ENCODE results near the gene SSR1. TPM values are rescaled to one million over a fixed set of nuclear protein-coding genes. Genes with fewer than 3 reads are reported as not detected.
"Not testable (repeated sequence)": the region's sequence is repeated elsewhere in the genome, so short reads cannot be mapped to it uniquely, and the experiment has no call there.

SSR1 gene
- total RNA-seq, 3 donors from 2014 or later = 133 to 146 (median 135) TPM

DNA sequence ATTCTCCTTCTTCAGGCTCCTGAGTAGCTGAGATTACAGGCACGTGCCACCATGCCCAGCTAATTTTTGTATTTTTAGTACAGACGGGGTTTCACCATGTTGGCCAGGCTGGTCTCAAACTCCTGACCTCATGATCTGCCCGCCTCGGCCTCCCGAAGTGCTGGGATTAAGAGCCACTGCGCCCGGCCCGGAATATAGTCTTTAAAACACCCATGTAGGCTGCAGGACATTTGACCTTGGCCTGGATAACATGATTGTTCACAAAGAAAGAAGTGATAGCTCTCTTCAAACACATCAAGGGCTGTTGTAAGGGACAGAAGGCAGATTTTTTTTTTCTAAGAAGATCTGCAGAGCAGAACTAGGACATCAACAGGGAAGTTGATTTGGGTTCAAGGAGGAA is 38.5 kb downstream of the SSR1 start:
- not testable (repeated sequence) for H3K27me3 Mint-ChIP-seq (ENCODE audit: low read depth); ATAC-seq; H3K4me1 Mint-ChIP-seq (ENCODE audit: low read depth); H3K36me3 Mint-ChIP-seq (ENCODE audit: insufficient read depth); H3K9me3 Mint-ChIP-seq; DNase-seq; H3K4me3 Mint-ChIP-seq

DNA sequence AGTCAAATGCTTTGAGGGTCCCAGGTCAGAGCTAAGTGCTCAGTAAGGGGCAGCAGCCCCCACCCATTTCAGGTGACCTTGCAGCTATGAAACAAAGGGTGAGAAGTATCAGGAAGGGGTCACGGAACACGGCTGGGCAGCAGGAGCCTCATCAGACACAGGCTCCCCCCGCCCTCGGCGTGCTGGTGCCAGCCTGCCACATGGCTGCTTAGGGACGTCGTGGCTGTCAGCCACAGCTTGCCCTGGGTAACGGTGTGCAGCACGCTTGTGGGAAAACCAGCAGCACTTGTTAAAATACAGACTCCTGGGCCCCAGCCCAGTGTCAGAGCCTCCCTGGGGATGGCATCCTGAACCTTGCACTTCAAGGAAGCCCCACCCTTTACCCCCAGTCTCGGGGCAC is 39.3 kb downstream of the SSR1 start:
- H3K9me3 Mint-ChIP-seq = no peaks in the 10 kb centered on the region
- no peak for DNase-seq
- no peaks in the 10 kb centered on the region for H3K36me3 Mint-ChIP-seq (ENCODE audit: insufficient read depth)
- no peak for ATAC-seq
- peaks cover 6% of the 10 kb centered on the region for H3K4me1 Mint-ChIP-seq (ENCODE audit: low read depth)
- H3K27me3 Mint-ChIP-seq (ENCODE audit: low read depth) = peaks cover 5% of the 10 kb centered on the region
- H3K4me3 Mint-ChIP-seq = no peak overlapping the region

DNA sequence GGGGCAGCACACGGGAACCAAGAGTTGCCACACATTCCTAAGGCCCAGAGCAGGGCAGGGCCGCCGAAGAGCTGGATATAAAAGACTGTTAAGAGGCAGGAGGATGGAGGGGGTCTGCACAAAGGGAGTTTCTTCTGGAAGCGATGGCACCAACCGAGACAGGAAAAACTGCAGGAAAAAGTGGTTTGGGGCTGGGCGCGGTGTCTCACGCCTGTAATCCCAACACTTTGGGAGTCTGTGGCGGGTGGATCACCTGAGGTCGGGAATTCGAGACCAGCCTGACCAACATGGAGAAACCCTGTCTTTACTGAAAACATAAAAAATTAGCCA is 41.8 kb downstream of the SSR1 start:
- ATAC-seq (no peak), DNase-seq (no peak)
- Mint-ChIP-seq H3K9me3 (no peaks in the 10 kb centered on the region), H3K27me3 (ENCODE audit: low read depth) (peaks cover 5% of the 10 kb centered on the region), H3K36me3 (ENCODE audit: insufficient read depth) (no peaks in the 10 kb centered on the region), H3K4me1 (ENCODE audit: low read depth) (peaks cover 3% of the 10 kb centered on the region), H3K4me3 (no peak overlapping the region)

- Mint-ChIP-seq H3K27me3 (ENCODE audit: low read depth) (peaks cover 5% of the 10 kb centered on the region), H3K36me3 (ENCODE audit: insufficient read depth) (no peaks in the 10 kb centered on the region), H3K9me3 (no peaks in the 10 kb centered on the region), H3K4me3 (no peak overlapping the region), H3K4me1 (ENCODE audit: low read depth) (no peaks in the 10 kb centered on the region)
- DNase-seq = no peak
- ATAC-seq = no peak
These were observed 42.4 kb downstream of the SSR1 start for GRCh38 chr6:7270320-7271204.

DNA sequence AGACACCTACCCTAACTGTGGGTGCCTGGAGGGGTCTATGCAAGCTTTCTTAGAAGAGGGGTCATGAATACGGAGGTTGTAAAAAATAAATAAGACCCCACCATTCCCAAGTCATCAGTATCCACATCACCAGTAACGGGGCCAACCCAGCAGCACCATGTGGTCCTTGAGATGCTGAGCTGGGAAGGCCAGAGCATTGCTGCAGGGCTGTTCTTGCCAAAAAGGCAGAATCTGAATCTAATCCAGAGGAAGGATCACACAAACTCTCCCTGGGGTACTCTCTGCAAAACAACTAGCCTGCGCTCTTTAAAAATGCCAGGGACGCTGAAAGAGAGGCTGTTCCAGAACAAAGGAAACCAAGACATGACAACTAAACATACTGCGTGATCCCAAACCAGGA is 43.2 kb downstream of the SSR1 start:
- no peak for DNase-seq
- H3K4me3 Mint-ChIP-seq = no peak overlapping the region
- peaks cover 5% of the 10 kb centered on the region for H3K27me3 Mint-ChIP-seq (ENCODE audit: low read depth)
- no peaks in the 10 kb centered on the region for H3K9me3 Mint-ChIP-seq
- H3K4me1 Mint-ChIP-seq (ENCODE audit: low read depth) = no peaks in the 10 kb centered on the region
- ATAC-seq = no peak
- H3K36me3 Mint-ChIP-seq (ENCODE audit: insufficient read depth) = no peaks in the 10 kb centered on the region

- H3K9me3 Mint-ChIP-seq = no peaks in the 10 kb centered on the region
- H3K36me3 Mint-ChIP-seq (ENCODE audit: insufficient read depth) = no peaks in the 10 kb centered on the region
- ATAC-seq = no peak
- DNase-seq = no peak
- no peak overlapping the region for H3K4me3 Mint-ChIP-seq
- peaks cover 5% of the 10 kb centered on the region for H3K27me3 Mint-ChIP-seq (ENCODE audit: low read depth)
- H3K4me1 Mint-ChIP-seq (ENCODE audit: low read depth) = no peaks in the 10 kb centered on the region
These were observed 44.0 kb downstream of the SSR1 start for GRCh38 chr6:7268816-7269555.

DNA sequence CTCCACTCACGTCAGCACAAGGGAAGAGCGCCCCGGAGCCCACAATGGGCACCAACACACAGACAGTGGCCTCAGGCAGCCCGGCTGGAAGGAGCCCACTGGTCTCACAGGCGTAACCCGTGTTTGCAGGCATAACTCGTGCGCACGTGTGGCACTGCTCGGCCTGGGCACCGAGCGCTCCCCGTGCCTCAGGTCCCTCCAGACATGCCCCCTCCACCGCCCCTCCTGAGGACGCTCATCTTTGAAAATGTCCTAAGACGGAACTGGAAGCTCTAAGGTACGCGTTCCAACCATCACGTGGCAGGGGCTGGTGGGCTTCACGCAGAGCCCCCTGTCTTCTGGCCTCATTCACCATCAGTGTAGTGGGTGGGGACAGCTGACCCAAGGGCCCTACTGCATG is 44.6 kb downstream of the SSR1 start:
- ATAC-seq (no peak), DNase-seq (no peak)
- H3K4me1 Mint-ChIP-seq (ENCODE audit: low read depth) = no peaks in the 10 kb centered on the region
- H3K36me3 Mint-ChIP-seq (ENCODE audit: insufficient read depth) = no peaks in the 10 kb centered on the region
- no peak overlapping the region for H3K4me3 Mint-ChIP-seq
- H3K9me3 Mint-ChIP-seq = no peaks in the 10 kb centered on the region
- peaks cover 3% of the 10 kb centered on the region for H3K27me3 Mint-ChIP-seq (ENCODE audit: low read depth)

DNA sequence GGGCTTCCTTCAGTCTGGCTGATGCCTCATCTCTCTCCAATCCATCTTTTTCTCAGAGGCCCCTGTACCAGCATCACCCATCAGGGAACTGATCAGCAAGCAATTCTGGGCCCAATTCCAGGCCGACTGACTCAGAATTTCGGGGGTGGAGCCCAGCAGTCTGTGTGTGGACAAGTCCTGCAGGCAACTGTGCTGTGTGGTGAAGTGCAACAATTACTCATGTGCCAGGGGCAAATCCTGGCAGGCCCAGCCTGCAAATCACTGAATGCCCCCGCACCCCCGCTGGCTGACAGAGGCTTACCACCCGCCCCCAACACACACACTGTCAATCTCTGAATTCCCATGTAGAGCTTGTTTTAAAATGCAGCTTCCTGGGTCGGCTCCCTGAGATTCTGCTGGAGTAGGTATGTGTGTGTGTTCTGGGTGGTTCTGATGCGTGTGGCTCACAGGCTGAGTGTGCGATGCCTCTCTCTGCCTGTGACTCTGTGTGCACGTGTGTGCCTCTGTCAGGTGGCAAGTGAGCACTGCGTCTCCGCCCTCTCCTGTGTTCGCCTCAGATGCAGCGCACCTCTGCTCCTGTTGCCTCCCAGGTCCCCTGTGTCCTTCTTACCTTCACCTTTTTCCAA is 45.4 kb downstream of the SSR1 start:
- DNase-seq (no peak), ATAC-seq (no peak)
- Mint-ChIP-seq H3K9me3 (no peaks in the 10 kb centered on the region), H3K36me3 (ENCODE audit: insufficient read depth) (no peaks in the 10 kb centered on the region), H3K27me3 (ENCODE audit: low read depth) (peaks cover 4% of the 10 kb centered on the region), H3K4me3 (no peak overlapping the region), H3K4me1 (ENCODE audit: low read depth) (no peaks in the 10 kb centered on the region)

DNA sequence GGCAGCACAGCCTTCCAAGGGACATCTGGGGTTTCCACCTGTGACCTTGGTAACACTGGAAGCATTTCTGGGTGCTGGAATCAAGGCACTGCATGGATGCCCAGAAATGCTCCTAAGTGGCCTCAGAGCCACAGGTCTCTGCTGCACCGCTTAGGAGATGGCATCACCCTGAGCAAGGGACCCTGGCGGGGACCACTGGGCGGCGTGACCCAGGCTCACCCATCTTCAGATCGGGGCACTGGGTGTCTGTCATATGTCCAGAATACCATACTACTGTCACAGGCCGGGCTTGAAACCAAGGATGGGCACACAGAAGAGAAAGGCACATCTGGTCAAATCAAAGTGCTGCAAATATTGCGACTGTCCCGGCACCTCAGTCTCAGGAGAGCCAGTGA is 45.9 kb downstream of the SSR1 start:
- Mint-ChIP-seq H3K4me1 (ENCODE audit: low read depth) (peaks cover 2% of the 10 kb centered on the region), H3K9me3 (no peaks in the 10 kb centered on the region)
- ATAC-seq = no peak

GRCh38 chr6:7265385-7265726 is 47.6 kb downstream of the SSR1 start:
- peaks cover 19% of the 10 kb centered on the region for H3K4me1 Mint-ChIP-seq (ENCODE audit: low read depth)
- not testable (repeated sequence) for H3K36me3 Mint-ChIP-seq (ENCODE audit: insufficient read depth); H3K4me3 Mint-ChIP-seq; H3K9me3 Mint-ChIP-seq; DNase-seq; ATAC-seq
- H3K27me3 Mint-ChIP-seq (ENCODE audit: low read depth) = peaks cover 12% of the 10 kb centered on the region

More for the DNA sequence above, 45.9 kb downstream of the SSR1 start:
- H3K4me3 Mint-ChIP-seq = no peak overlapping the region
- DNase-seq = no peak
- no peaks in the 10 kb centered on the region for H3K36me3 Mint-ChIP-seq (ENCODE audit: insufficient read depth)
- peaks cover 8% of the 10 kb centered on the region for H3K27me3 Mint-ChIP-seq (ENCODE audit: low read depth)

GRCh38 chr6:7264686-7265384 is 48.2 kb downstream of the SSR1 start:
- no peak for ATAC-seq

GRCh38 chr6:7264041-7264440 is 49.0 kb downstream of the SSR1 start:
- ATAC-seq (no peak), DNase-seq (no peak)
- H3K4me1 Mint-ChIP-seq (ENCODE audit: low read depth) = peaks cover 19% of the 10 kb centered on the region
- H3K4me3 Mint-ChIP-seq = no peak overlapping the region
- peaks cover 21% of the 10 kb centered on the region for H3K27me3 Mint-ChIP-seq (ENCODE audit: low read depth)
- no peaks in the 10 kb centered on the region for H3K36me3 Mint-ChIP-seq (ENCODE audit: insufficient read depth)
- H3K9me3 Mint-ChIP-seq = no peaks in the 10 kb centered on the region

More at GRCh38 chr6:7264686-7265384, 48.2 kb downstream of the SSR1 start:
- H3K4me3 Mint-ChIP-seq = no peak overlapping the region
- DNase-seq = no peak
- H3K4me1 Mint-ChIP-seq (ENCODE audit: low read depth) = peaks cover 19% of the 10 kb centered on the region
- H3K36me3 Mint-ChIP-seq (ENCODE audit: insufficient read depth) = no peaks in the 10 kb centered on the region
- peaks cover 13% of the 10 kb centered on the region for H3K27me3 Mint-ChIP-seq (ENCODE audit: low read depth)
- no peaks in the 10 kb centered on the region for H3K9me3 Mint-ChIP-seq

DNA sequence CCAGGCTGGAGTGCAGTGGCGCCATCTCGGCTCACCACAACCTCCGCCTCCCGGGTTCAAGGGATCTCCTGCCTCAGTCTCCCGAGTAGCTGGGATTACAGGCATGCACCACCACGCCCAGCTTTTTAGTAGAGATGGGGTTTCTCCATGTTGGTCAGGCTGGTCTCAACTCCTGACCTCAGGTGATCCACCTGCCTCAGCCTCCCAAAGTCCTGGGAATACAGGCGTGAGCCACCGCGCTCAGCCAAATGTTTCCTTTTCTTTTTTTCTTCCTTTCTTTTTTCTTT is 49.5 kb downstream of the SSR1 start:
- not testable (repeated sequence) for H3K9me3 Mint-ChIP-seq; H3K4me3 Mint-ChIP-seq; DNase-seq; H3K36me3 Mint-ChIP-seq (ENCODE audit: insufficient read depth); ATAC-seq
- peaks cover 19% of the 10 kb centered on the region for H3K4me1 Mint-ChIP-seq (ENCODE audit: low read depth)
- peaks cover 21% of the 10 kb centered on the region for H3K27me3 Mint-ChIP-seq (ENCODE audit: low read depth)

DNA sequence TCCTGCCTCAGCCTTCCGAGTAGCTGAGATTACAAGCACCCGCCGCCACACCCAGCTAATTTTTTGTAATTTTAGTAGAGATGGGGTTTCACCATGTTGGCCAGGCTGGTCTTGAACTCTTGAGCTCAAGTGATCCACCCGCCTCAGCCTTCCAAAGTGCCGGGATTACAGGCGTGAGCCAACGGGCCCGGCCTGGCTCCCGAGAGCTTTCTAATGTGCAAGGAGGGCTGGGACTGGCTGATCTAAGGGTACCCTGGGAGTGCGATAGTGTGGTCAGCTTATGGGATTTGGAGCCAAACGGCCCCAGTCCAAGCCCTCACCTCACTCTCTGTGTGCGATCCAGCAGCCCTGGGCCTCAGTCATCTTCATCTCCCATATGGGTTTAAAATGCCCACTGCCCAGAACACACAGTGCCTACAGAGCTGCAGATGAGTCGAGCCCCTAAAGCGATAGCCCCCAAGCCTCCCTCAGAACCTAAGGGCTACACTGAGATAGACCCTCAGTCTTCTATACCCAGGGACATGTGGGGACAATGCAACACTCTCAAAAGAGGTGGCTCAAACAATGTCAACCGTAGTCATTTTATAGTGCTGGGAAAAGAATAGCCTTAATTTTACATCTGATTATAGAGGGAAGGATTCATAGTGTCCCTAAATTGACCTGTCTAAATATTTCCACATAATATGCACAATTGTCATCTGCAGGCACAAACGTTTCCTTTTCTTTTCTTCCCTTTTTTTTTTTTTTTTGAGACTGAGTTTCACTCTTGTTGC is 50.1 kb downstream of the SSR1 start:
- H3K36me3 Mint-ChIP-seq (ENCODE audit: insufficient read depth) = no peaks in the 10 kb centered on the region
- peaks cover 21% of the 10 kb centered on the region for H3K27me3 Mint-ChIP-seq (ENCODE audit: low read depth)
- peaks cover 19% of the 10 kb centered on the region for H3K4me1 Mint-ChIP-seq (ENCODE audit: low read depth)
- no peak for ATAC-seq
- no peak for DNase-seq
- no peak overlapping the region for H3K4me3 Mint-ChIP-seq
- H3K9me3 Mint-ChIP-seq = no peaks in the 10 kb centered on the region
